ENCODE results near the gene SRCAP.
"Not testable (repeated sequence)": the region's sequence is repeated elsewhere in the genome, so short reads cannot be mapped to it uniquely, and the experiment has no call there.

Gene SRCAP

DNA sequence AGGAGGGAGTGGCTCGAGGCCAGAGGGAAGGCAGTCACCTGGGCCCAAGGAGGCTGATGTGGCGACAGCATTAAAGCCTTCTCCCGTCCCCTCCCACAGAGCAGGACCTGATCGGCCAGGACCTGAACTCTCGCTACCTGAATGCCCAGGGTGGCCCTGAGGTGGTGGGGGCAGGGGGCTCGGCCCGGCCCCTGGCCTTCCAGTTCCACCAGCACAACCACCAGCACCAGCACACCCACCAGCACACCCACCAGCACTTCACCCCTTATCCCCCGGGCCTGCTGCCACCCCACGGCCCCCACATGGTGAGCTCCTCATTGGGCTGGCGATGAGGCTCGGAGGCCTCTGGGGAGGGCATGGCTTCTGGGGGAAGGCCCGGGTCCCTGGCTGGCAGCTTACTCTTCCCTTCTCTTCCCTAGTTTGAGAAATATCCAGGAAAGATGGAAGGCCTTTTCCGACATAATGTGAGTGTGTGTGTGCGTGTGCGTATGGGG, 34.3 kb upstream of the SRCAP start:
- no peak for DNase-seq (ENCODE audit: low spot score)

DNA sequence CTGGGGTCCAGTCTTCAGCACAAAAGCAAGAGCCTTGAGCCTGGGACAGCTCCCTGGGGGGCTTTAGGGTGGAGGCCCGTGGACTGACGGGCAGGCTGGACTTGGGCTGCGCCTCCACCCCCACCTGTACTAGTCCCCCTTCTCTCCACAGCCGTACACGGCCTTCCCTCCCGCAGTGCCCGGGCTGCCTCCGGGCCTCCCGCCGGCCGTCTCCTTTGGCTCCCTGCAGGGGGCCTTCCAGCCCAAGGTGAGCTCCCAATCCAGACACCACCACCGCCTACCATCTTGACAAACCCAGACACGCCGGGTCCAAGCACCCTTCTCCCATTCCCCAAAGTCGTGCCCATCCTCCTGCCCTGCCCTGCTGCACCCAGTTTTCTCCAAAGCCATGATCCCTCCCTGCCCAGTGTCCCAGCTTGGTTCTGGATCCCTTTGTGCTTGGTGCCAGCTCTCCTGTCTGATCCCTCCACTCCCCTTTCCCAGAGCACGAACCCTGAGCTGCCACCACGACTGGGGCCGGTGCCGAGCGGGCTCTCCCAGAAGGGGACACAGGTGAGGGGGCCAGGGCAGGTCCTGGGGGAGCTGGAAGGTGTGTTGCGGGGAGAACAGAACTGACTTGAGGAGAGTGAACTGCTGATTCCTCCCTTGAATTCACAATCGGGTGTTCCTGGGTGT, 33.7 kb upstream of the SRCAP start:
- DNase-seq (ENCODE audit: low spot score): no peak

DNA sequence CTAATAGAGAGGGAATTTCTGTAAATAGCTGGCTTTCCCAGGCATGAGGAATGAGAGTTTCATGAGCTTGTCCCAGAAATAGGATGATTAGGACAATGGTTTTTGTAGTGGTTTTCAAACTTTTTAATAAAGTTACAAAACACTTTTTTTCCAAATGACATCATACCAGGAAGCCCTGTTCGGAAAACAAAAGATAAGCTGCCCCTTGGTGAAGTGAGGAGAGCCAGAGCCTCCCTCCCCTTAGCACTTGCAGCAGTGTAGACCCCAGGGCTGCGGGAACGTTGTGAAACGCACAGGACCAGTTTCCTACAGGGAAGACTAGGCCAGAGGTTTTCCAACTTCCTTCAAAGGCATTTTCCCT, 33.2 kb upstream of the SRCAP start:
- no peak for DNase-seq (ENCODE audit: low spot score)

DNA sequence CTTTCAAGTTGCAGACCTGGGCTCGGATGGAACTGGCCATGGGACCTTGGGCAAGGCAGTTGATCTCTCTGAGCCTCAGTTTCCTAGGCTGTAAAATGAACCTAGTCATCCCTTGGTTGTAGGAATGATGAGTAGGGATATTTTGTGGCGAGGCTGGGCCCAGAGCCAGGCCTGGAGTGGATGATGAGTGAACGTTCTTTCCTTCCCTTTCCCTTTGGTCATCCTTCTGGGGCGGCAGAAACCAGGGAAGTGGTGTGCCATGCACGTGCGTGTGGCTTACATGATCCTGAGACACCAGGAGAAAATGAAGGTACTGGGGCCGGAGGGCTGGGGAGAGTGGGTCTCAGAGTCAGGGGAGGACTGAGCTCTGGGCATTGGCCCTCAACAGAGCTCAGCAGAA, 32.3 kb upstream of the SRCAP start:
- DNase-seq (ENCODE audit: low spot score): no peak

DNA sequence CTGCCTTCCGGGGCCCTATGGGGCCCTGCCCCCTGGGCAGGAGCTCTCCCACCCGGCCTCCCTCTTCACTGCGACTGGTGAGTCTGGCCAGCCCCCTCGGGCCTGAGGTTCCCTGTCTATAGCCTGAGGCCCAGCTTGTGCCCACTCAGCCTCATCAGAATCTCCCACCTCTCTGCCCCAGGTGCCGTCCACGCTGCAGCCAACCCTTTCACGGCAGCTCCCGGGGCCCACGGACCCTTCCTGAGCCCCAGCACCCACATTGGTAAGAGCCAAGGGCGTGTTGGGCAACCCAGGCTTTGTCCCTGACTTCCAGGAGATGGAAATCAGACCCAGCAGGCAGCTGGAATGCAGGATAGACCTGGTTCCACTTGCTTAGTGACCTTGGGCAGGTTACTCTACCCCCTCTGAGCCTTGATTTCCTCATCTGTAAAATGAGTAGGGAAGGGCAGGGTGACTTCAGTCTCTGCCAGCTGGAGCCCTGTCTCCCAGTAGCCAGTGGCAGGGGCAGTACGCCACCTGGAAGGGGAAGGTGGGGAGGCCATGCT, 31.5 kb upstream of the SRCAP start:
- DNase-seq (ENCODE audit: low spot score): no peak

DNA sequence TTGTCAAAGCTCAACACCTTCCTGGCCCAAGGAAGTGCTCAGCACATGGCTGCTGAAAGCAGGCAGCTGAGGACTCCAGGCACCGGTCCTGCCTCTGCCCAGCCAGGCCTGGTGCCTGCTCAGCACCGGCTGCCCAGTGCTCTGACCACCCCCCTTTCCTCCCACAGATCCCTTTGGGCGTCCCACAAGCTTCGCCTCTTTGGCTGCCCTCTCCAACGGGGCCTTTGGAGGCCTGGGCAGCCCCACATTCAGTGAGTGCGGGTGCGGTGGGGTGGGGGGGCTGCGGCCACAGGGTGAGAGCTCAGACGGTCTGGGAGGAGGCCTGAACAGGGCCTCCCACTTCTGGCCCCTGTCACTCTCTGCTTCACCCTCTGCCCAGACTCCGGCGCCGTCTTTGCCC, 30.6 kb upstream of the SRCAP start:
- no peak for DNase-seq (ENCODE audit: low spot score)

DNA sequence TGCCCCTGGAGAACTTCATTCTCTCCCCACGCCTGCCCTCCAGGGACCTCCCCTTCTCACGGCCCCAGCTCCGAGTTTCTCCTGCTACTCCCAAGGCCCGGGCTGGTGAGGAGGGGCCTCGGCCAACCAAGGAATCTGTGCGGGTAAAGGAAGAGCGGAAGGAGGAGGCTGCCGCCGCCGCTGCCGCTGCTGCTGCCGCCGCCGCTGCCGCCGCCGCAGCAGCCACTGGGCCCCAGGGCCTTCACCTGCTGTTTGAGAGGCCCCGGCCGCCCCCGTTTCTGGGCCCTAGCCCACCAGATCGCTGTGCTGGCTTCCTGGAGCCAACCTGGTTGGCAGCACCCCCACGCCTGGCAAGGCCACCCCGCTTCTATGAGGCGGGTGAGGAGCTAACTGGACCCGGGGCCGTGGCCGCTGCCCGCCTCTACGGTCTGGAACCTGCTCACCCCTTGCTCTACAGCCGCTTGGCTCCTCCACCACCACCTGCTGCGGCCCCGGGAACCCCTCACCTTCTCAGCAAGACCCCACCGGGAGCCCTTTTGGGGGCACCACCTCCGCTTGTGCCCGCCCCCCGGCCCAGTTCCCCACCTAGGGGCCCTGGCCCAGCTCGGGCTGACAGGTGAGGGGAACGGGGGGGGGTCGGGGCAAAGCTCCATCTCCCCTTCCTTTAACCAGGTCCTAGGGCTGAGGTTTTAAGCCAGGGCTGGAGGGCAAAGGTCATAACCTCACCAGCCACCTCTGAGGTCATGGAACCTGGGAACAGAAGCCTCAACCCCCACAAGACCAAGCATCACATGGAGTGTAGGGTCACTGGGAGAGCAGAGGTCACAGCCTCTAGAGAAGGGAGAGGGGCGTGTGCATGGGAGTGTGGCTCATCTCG, 29.7 kb upstream of the SRCAP start:
- no peak for DNase-seq (ENCODE audit: low spot score)

DNA sequence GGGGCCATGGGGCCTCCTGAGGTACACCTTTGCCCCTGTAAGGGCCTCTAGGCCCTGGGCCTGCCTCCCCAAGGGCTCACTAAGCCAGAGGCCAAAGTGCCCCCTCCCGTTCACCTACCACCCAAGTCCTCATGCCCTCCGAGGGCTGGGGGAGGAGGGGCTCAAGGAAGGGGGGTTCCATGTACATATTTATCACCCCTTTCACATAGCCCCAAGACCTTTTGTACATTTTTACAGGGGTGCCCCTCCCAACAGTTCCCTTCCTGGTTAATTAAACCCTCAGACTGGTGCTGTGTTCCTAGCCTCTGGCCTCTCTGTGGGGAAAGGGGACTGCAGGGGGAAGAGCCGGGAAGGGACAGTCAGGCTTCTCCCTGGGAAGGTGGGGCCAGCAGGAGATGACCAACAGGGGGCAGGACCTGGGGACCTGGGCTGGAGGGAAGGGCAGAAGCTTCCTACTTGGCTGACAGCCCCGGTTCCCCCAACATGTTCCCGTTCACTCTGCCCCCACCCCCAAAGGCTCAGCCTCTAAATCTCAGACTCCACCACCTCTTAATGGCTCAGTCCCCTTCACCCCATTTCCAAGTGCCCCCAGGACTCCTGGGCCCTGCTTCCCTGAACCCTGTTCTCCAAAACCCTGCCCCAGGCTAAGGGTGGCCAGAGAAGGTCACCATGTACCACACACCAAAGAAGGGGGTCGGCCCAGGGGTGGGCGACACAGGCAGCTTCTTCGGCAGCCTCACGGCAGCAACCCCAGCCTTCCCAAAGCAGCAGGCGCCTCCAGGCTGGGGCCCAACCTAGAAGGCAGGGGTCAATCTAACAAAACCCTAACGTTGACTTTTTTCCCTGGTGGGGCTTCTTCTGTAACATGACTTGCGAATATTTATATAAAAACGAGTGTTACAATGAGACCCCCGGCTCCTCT, 28.8 kb upstream of the SRCAP start:
- DNase-seq (ENCODE audit: low spot score): no peak

DNA sequence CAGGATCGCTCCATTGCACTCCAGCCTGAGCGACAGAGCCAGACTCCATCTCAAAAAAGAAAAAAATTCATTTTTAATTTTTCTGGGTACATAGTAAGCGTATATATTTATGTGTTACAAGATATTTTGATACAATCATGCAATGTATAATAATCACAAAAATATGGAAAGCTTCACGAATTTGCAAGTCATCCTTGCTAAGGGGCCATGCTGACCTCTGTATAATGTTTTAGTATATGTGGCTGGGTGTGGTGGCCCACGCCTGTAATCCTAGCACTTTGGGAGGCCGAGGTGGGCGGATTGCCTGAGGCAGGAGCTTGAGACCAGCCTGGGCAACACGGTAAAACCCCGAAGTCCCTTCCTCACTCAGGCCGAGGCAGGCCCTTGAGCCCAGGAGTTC, 23.8 kb upstream of the SRCAP start:
- DNase-seq (ENCODE audit: low spot score): no peak

DNA sequence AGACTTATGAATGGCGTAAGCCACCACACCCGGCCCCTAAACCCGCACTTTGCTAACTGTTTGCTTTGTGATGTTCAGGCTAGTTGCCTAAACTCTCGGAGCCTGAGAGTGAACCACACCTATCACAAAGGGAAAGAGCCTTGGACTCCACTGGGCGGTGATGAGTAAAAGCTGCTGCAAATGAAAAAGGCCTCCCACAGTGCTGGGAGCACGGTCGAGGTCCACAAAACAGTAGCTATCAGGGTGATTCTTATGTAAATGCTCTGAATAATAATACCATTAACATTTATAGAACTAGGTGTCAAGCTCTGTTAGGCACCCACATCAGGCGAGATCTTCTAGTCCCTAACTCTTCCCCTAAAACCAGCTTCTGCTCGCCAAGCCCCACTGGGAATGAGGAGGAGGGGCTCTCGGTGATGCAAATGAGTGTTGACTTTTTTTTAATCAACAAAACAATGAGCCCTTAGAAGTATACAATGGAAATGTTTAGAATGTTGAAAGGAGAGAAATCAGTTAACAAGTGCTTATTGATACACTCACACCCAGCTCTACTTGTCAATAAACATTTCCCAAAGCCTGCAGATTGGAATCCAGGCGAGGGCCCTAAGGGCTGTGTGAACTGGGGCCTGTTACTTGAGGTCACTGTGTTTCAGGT, 20.9 kb upstream of the SRCAP start:
- no peak for DNase-seq (ENCODE audit: low spot score)

DNA sequence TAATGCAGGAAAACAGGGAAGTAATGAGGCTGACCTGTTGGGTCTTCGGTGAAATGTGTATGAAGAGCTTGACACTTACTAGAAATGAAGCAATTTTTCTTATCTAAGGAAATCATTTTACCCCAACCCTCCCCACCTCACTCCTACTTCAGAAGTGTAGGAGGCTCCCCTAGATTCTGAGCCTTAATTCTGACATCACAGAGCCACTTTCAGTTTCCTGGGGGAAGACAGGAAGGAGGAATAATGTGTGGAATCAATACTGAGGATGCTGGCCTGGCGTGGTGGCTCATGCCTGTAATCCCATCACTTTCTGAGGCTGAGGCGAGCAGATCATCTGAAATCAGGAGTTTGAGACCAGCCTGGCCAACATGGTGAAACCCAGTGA, 20.4 kb upstream of the SRCAP start:
- no peak for DNase-seq (ENCODE audit: low spot score)

DNA sequence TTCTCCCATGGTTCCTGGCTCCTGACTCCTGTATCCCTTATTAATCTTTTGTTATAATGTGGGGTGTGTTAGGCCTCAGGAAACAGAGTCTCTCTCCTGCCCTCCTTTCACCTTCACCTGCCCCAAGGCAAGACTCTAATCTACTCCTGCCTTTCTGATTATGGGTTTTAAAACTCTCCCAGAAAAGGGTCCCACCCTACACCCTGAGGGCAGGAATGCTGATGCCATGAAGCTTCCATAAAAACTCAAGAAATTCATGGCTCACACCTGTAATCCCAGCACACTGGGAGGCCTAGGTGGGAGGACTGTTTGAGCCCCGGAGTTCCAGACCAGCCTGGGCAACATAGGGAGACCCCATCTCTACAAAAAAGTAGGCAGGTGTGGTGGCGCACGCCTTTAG, 18.6 kb upstream of the SRCAP start:
- no peak for DNase-seq (ENCODE audit: low spot score)

DNA sequence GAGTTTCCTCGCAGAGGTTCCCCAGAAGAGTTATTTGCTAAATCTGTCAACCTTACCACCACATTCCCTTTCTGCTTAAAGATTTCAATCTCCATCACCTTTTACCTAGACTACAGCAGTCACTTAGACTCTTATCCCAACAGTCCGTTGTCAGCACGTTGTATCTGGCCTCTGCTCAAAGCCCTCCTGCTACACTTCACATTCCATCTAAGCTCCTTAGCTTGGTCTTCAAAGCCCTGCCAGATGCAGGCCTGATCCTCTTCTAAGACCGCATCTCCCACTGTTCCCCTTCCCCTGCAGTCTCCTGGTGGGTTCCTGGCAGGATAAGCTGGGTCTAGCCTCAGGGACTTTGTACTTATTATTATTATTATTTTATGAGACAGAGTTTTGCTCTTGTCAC, 10.3 kb upstream of the SRCAP start:
- DNase-seq (ENCODE audit: low spot score): no peak

DNA sequence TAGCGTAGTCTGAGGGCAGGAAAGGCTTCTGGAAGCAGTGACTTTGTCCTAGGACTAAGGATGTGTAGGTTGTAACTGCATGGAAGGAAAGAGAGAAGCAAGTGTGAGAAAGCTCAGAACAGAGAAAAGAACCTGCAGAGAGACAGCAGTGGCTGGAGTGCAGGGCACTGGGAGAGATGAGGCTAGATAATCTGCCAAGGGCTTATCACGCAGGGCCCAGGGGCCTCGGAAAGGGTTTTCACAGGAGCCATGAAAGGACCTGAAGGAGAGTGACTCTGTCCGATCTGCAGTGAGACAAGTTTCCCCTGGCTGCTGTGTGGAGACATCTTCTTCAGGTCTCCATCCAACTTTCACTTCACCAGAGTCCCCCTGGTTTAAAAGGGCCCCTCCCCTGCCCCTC, 7.1 kb upstream of the SRCAP start:
- DNase-seq (ENCODE audit: low spot score): no peak

DNA sequence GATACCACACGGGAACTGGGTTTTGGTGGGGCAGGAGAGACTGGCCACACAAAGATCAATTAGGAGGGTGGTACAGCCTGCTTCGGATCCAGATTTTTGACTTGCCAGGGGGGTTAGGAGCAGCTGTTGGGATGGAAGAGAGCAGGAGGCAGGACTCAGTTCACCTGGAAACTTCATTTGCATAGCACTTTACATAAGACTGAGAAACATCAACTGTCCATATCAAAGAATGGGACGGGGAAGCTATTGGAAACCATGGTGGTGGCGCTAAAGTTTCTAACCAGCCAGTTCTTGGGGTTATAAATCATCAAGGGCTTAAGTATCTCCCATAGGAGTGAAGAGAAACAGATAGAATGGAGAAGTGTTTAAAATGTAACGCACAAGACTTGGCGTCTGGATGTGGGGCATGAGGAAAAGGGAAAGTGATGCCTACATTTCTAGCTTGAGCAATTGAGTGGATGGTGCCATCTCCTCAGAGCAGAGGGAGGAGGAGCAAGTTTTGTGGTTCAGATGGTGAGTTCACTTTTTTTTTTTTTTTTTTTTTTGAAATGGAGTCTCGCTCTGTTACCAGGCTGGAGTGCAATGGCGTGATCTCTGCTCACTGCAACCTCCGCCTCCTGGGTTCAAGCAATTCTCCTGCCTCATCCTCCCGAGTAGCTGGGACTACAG, 6.4 kb upstream of the SRCAP start:
- DNase-seq (ENCODE audit: low spot score): no peak

DNA sequence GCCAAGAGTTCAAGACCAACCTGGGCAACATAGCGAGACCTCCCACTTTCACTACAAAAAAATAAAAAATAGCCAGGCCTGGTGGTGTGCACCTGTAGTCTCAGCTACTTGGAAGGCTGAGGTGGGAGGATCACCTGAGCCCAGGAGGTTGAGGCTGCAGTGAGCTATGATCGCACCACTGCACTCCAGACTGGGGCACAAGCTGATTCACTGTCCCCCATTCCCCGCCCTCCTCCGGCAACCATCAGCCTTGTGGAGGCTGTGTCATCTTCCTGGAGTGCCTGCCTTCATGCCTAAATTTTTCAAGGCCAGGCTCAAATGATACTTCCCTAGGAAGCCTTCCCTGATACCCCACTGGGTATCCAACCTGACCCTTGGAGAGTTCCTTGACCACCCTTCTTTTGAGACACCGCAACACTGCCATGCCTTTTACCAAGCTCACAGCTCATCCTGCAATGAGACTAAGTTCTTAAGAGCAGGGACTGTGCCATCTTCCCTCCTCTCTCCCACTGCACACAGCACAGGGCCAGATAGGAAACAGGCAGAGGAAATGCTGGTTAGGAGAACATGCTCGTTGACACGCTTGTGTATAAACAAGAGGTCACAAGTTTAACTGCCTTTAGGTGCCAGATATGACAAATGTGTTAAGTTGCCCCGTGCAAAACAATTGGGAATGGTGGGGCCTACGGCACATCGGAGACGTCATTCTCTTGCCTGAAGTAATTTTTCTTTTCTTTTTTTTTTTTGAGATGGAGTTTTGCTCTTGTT, 3.9 kb upstream of the SRCAP start:
- no peak for DNase-seq (ENCODE audit: low spot score)

DNA sequence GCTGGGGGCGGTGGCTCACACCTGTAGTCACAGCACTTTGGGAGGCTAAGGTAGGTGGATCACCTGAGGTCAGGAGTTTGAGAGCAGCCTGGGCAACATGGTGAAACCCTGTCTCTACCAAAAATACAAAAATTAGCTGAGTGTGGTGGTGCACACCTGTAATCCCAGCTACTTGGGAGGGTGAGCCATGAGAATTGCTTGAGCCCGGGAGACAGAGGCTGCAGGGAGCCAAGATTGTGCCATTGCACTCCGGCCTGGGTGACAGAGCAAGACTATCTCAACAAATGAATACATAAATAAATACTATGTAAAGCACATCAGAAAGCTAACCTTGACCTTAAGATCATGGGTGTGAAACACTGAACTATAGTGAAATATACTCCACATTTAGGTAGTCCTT, 2.3 kb upstream of the SRCAP start:
- DNase-seq (ENCODE audit: low spot score): not testable (repeated sequence)

DNA sequence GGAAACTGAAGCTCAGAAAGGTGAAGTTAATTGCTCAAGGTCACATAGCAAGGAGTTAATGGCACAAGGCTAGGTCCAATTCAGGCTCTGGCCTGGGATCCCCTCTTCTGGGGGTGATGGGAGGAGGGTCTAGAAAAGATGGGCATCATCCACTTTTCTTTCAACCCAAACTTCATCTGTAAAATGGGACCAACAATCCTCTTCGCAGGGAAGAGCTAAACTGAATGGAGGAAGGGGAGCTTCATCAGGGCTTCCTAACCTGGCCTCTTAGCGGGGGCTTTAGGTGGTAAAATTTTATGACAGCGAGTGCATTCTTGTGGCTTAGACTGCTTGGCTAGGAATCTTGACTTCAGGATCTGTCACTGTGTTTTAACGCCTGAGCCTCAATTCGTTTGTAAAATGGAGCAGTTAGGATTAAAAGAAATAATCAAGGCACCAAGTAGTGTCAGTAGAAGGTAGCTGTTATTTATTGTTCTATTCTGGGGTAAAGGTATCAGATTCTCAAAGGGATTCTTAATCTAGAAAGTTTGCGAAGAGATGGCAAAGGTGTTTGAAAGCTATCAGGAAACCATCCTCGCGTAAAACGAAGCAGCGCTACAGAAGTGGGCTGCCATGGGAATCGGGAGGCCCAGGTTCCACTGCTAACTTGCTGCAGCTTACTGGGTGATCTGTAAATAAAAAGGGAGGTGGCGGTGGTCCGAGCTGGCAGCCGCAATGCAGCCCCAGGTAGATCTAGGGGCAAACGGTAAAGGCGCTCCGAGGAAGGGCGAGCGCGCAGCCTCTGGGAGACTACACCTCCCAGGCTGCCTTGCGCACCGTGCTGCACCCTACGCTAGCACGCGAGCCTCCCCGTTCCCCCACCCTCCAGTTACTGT, 1.5 kb upstream of the SRCAP start:
- no peak for DNase-seq (ENCODE audit: low spot score)

DNA sequence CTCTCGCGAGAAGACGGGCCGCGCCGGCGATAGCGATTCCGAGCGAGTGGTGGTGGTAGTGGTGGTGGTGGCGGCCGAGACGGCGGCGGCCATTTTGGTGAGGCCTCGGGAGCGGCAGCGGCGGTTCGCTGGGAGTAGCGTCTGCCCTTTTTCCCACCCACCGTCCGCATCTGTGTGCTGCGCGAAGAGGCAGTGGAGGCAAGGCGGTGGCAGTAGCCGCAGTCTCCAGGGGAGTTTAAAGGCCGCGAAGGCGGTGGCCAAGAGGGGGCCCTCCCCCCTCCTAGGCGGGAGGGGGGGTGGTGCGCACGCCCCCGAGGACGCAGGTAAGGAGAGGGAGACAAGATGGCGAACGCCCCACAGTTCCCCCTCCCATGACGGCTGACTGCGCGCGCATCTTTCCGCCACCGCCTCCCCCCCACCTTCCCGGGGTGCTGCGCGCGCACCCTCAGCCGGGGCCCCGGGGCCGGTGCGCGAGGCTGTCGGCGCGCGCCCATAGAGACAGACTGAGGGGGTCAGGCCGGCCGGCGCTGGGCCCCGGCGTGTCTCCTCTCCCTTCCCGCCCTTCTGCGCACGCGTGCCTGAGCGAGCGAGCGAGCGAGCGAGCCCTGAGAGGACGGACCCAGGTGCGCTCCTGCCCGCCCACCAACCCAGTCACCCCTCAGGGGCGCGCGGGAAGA, 694 bp upstream of the SRCAP start:
- peak; percentile 99 for DNase-seq (ENCODE audit: low spot score)
